ENCODE measurements around the gene EREG.
"Not testable (repeated sequence)": the region's sequence is repeated elsewhere in the genome, so short reads cannot be mapped to it uniquely, and the experiment has no call there.

EREG gene

DNA sequence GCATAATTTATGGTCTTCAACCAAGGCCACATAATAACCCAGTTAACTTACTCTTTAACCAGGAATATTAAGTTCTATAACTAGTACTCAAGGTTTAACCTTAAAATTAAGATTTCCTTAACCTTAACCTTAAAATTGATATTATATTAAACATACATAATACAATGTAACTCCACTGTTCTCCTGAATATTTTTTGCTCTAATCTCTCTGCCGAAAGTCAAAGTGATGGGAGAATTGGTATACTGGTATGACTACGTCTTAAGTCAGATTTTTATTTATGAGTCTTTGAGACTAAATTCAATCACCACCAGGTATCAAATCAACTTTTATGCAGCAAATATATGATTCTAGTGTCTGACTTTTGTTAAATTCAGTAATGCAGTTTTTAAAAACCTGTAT, 22.8 kb downstream of the EREG start:
- no peak for DNase-seq (ENCODE audit: low read depth in 1 of 2, low spot score in 1 of 2)

DNA sequence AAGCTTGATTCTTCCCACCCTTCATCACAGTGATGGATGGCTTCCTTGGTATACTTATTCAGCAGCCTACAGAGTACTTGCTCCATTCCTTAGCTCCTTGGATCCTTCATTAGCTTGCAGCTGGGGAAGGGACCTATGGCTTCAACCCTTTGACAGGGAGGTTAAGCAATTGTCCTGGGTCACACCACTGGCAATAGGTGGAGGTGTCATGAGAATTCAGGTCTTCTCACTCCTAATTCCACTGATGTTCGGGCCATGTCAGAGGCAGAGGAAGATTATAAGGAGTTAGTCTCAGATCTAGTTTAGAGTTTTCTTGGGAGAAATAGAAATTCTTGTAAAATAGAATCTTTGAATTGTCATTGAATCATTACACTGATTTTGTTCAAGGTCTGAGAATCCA, 24.5 kb downstream of the EREG start:
- DNase-seq (ENCODE audit: low read depth in 1 of 2, low spot score in 1 of 2), result no peak

DNA sequence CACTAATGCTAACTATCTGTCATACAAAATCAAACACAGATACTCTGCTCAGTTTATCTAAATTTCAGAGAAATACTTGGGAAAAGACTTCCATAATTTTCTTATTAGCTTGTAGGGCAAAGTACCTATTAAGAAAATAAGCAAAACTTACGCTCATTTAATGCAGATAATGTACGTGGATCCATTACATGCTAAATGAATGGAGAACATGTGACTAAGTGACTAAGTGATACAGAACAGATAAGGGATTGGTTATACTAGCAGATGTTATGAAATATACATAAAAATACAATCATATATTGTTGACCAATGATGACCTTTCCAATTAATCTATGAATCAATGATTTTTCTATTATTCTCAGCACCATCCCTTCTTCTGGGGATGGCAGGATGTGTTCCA, 25.7 kb downstream of the EREG start:
- no peak for DNase-seq (ENCODE audit: low read depth in 1 of 2, low spot score in 1 of 2)

DNA sequence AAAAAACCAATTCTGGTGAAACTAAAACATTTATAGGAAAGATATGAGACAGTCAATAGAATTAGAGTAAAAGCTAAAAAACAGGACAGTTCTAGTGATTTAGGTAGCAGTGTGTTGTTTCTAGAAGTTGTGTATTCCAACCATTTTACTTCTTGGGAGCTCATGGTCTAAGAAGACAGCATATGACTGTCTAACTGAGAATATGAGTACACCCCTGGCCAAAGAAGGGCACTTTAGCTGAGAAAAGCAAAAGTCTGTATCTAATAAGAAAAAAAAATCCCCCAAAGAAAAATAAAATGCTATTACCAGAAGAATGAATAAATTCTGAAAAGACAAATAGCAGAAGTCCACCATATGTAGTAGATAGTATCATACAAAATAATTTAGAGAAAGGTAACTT, 26.4 kb downstream of the EREG start:
- DNase-seq (ENCODE audit: low read depth in 1 of 2, low spot score in 1 of 2), result no peak

DNA sequence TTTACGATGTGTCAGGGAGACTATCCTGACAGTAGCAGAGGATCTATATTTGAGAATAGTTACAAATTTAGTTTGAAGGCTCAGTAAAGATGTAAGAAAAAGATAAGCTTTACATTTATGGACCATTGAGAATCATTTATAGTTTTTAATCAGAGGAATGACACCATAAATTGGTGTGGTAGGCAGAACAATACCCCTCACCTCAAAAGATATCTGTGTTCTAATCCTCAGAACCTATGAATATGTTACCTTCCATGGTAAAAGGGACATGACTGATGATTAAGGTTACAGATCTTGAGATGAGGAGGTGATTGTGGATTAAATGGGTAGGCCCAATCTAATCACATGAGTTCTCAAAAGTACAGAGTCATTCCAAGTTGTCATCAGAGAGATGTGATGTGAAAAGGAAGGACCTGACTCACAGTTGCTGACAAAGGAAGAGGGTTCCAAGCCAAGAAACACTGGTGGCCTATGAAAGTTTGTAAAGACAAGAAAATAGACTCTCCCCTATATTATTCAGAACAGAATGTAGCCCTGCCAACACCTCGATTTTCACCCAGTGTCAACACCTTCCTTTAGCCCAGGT, 27.0 kb downstream of the EREG start:
- DNase-seq (ENCODE audit: low read depth in 1 of 2, low spot score in 1 of 2), result no peak

DNA sequence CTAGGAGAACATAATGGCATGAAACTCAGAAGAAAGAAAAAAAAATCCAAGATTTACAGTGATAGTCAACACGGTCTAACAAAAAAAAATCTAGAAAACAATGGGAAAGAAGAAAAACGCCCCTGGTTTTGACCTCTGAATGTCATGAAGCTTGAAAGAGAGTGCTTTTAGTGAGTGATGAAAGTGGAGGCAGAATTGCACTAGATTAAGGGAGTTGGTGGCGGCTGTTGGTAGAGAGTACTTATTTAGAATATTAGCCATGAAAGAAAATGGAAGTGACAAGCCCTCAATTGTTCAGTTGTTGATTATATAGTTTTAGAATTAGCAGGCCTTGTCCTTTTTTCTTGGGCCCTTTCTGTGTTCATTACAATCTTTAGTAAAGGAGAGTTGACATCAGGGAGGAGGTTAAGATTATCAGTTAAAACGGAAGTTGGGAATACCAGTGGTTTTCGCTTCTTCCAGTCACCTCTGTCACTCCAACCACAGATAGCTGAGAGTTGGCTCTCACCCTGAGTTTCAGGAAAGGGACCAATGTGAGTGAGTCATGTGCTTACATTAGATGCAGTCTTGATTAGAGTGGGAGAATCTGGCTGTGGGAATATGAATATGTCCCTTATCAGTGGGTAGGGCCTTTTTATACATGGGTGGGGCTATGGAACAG, 29.7 kb downstream of the EREG start:
- DNase-seq (ENCODE audit: low read depth in 1 of 2, low spot score in 1 of 2), result no peak

DNA sequence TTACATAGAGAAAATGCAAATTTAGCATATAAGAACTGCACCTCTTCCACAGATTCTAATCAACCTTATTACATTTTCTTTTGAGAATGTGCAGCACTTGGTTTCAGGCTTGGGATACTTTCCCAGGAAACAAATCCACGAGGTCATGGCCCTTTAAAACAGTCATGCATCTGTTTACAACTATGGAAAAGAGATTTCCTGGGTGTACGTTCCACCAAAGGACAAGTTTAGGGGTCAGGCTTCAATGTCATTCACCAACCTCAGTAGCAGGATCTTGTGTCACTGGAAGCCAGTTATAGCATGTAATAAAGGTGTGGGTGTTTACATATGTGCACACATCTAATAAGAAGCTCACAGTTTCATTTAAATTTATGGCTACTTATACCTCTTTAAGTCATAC, 30.7 kb downstream of the EREG start:
- DNase-seq (ENCODE audit: low read depth in 1 of 2, low spot score in 1 of 2), result no peak

DNA sequence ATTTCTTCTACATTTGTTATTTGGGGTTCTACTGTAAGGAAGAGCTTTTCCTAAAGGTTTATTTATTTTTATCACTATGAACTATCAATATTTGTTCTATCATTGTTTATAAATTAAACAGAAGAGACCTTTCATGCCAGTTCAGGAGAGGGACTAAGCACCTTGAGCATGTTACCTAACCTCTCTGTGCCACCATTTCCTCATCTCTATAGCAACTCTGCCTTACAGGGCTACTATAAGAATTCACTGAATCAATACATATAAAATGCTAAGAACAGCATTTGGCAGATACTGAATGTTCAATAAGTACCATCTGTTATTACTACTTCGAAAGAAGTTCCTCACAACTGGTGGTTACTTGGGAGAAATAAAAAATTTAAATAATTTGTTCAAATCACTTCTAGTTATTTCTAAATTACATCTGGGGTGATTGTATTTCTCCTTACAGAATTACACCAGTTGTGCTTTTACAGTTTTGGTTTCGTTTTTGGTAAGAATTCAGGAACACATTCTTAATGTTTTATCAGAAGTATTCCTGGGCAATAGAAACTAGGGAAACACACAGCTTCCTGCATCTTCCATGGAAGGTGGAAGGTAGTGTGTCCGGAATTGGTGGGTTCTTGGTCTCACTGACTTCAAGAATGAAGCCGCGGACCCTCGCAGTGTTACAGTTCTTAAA, 32.9 kb downstream of the EREG start:
- DNase-seq (ENCODE audit: low read depth in 1 of 2, low spot score in 1 of 2), result no peak

DNA sequence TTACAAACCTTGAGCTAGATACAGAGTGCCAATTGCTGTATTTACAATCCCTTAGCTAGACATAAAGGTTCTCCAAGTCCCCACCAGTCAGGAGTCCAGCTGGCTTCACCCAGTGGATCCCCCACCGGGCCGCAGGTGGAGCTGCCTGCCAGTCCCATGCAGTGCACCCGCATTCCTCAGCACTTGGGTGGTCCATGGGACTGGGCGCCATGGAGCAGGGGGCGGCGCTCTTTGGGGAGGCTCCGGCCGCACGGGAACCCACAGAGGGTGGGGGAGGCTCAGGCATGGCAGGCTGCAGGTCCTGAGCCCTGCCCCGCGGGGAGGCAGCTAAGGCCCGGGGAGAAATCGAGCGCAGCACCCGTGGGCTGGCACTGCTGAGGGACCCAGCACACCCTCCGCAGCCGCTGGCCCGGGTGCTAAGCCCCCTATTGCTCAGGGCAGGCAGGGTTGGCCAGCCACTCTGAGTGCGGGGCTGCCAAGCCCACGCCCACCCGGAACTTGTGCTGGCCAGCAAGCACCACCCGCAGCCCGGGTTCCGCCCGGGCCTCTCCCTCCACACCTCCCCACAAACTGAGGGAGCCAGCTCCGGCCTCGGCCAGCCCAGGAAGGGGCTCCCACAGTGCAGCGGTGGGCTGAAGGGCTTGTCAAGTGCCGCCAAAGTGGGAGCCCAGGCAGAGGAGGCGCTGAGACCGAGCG, 34.1 kb downstream of the EREG start:
- not testable (repeated sequence) for DNase-seq (ENCODE audit: low read depth in 1 of 2, low spot score in 1 of 2)

DNA sequence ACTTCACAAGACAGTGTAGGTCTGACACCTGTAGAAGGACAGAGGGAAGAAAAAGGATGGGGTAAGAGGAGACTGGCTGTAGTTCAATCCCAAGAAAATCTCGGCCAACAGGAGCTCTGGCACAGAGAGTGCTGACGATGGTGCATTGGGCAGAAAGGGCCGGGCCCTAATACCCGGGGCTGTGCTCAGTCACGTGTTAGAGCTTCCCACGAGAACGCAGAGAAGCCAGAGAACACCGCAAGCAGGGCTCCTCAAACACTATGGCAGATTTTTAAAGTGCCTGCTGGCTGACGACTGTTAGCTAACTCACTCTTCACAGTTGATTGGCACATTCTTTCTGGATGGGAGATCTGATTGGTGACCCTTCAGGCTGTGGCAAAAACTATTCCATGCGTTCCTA, 35.5 kb downstream of the EREG start:
- DNase-seq (ENCODE audit: low read depth in 1 of 2, low spot score in 1 of 2), result no peak

DNA sequence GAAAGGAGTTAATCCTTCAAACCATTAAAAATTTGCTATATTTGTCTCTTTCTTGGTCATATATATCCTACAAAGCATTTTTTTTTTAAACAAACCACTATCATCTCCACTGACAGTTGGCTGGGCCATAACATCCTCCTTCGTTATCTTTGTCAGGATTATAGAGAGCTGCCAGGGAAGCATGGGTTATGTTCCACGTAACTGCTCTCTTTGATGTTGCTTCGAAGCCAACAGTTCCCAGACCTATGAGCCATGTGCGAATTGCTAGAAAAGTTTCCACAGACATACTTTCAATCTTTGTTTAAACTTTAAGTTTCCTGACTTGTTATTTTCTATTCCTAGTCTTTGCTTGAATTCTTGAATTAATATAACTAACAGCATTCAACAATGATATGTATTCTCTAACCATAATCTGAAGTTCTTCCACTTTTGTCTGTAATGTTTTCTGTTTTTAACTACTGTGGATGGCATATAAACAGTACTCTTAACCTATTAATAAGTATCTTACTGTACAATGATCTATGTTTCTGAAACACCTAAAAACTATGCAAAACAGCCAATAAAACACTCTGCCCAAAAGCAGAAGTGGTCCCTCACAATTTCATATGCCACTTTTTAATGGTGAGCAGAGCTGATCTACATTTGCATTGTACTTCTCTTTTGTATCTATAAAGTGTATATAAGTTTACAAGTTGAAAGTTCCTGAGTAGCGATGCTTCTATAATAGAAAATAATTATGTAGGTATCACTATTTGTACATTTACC, 37.9 kb downstream of the EREG start:
- DNase-seq (ENCODE audit: low read depth in 1 of 2, low spot score in 1 of 2), result no peak

DNA sequence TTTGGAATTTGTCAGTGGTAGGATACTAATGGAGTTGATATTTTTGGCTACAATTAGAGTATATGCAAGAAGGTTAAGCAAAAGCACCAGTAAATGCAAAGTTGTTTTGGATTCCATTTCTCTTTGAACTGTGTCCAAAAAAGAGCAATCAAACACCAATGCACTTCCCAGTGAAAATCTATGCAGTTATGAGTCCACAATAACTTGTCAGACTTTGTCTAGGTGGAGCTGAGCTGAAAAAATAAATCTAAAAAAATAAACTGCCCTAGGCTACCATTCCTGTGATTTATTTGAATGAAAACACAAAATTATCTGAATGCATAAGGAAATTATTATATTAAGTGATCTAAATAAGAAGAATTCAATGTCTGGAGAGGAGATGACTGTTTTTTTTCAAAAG, 42.9 kb downstream of the EREG start:
- no peak for DNase-seq (ENCODE audit: low read depth in 1 of 2, low spot score in 1 of 2)

DNA sequence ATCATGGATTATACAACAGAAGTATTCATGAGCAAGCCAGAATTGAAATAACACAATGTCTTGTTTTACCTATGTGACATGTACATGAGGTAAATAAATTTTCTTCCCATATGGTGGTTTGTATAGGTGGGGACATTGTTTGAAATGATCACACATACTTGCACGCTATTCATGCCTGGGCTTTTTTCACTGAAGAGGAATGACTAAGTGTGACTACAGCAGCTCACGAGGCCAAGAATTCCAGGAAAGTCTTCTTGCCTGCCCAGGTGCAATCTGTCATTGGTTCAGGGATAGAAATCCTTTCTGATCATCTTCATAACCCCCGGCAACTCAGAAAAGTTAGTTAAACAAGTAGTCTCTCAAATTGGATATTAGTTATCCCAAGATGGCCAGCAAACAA, 43.7 kb downstream of the EREG start:
- no peak for DNase-seq (ENCODE audit: low read depth in 1 of 2, low spot score in 1 of 2)

DNA sequence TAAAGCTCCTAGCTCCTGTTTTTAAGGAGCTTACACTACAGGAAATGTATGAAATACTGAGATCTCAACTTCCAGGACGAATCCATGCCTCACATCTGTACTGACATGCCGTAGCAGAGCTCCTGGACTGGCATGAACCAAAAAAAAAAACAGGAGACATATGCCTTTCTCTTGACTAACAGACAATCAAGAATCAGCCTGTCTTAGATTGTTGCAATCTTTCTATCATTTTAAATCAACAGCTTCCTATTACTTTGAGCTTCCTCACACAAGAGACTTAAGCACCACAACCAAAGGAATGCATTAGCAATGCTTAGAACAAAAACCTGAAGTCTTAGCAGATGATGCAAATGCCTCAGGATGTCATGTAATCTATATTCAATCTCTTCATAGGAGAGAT, 45.3 kb downstream of the EREG start:
- DNase-seq (ENCODE audit: low read depth in 1 of 2, low spot score in 1 of 2), result no peak

DNA sequence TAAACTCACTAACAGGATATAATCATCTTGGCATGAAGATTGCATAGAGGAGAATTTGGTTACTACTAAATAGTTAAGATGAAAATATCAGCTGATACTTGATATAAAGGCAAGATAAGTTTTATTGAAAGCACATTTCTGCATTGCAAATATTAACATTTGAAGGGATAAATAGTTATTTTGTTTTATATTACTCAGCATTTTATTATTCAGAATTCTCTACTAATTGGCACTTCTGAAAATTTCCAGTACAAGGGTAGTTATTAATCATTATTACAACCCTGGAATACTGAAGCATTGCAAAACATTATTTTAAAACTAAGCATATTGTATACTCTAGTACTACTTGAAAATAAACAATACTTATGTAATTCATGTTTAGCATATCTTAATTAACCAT, 47.3 kb downstream of the EREG start:
- no peak for DNase-seq (ENCODE audit: low read depth in 1 of 2, low spot score in 1 of 2)

DNA sequence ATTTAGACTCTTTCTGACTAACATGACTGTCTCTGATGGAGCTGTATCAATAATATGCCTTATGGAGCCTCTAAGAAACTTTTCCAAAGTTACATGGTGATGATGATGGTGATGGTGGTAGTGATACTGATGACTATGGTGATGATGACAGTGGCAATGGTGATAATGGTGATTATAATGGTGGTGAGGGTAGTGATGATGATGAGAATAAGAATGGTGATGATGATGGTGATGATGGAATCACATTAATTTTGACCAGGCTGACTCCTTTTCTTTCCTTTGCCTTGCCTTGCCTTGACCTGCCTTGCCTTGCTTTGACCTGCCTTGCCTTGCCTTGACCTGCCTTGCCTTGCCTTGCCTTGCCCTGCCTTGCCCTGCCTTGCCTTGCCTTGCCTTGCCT, 48.3 kb downstream of the EREG start:
- DNase-seq (ENCODE audit: low read depth in 1 of 2, low spot score in 1 of 2), result no peak

DNA sequence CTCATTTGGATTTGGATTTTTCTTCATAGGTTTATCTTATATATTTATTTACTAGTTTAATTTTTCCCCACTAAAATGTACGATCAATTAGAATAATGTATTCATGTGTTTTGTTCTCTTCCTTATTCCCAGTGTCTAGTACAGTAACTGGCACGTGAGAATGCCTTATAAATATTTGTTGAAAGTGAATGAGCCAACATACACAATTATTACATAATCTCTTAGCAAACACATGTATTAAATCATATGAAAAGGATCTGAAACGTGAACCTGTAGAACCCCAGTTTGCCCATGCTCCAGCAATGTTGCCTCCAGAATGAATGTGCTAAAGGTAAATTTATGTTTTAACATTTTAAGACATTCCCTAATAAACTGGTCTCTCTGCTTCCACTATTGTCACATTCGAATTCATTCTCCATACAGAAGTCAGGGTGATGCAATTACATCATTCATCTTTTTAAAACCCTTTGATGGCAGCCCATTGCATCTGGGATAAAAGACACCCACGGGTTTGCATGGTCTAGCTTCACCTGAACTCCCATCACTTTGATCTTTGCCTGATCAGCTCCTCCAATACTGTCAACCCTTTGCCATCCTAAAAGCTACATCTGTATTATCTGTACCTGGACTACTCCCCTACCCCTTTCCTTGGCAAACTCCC, 49.3 kb downstream of the EREG start:
- no peak for DNase-seq (ENCODE audit: low read depth in 1 of 2, low spot score in 1 of 2)

DNA sequence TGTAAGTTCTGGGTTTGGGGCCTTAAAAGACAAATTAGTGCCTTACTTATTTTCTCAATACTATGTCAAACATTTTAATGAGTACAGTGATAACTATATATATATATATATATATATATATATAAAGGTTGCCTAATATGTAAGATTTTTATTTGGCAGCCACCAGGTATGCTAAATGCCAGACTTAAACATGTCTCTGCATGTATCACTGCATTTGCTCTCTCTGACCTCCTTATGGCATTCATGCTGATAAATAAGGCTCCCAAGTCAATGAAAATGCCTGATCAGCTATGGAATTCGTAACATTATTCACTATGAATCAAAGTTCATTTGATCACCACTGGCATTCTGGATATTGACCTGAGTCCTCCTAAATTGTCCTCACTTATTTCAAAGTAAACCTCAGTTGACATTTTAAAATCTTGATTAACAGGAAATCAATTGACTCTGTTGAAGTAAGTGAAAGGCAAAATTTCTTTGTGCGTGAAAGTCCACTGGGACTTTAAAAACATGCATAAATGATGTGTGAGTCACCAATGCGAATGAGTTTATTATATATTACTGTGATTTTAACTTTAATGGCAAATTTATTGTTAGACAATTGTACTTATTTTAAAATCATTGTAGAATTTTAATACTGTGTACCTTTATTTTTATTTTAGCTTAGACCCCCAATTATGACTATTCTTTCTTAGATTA, 50.8 kb downstream of the EREG start:
- no peak for DNase-seq (ENCODE audit: low read depth in 1 of 2, low spot score in 1 of 2)

DNA sequence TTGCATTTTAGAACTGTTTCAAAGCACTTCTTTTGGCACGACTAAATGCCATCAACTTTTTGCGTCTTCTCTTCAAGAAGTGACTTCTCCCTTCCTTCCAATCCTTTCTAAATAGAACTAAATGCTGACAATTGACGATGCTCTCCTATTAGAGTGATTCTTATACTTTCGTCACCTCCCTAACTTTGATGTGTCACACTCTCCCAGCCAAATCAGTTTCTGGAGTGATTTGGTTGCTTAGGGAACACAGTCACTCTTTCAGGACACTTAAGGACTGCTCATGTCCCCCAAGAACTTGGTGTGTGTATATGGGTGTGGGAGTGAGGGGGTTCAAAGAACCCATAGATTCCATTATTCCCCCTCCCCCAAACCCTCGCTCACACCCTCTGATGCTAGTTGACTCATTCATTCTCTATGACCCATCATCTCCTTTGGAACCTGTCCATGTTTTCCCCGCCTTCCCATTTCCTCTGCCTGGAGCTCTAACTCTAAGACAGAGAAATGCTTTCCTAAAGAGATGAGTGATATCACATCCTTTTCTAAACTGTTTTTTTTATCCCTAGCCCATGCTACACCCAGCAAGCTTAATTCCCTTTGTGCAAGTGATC, 53.2 kb downstream of the EREG start:
- DNase-seq (ENCODE audit: low read depth in 1 of 2, low spot score in 1 of 2), result no peak

DNA sequence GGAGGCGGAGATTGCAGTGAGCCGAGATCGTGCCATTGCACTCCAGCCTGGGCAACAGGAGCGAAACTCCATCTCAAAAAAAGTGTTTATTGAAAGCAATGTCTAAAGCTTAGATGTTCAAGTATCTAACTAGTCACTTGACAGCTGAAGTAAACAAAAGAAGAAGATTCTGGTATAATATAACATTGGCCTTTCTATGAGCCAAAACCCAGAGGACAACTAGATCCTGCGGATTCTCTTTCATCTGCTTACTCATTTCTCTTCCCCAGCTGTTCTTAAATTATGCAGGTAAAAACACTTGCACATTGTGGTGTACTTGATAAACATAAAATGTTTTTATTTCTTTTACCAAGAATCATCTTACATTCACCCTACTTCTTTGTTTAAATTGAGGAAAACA, 55.9 kb downstream of the EREG start:
- DNase-seq (ENCODE audit: low read depth in 1 of 2, low spot score in 1 of 2), result no peak
